ENCODE measurements around the gene SLC35F3. TPM values are rescaled to one million over a fixed set of nuclear protein-coding genes. Genes with fewer than 3 reads are reported as not detected.

The SLC35F3 gene
- total RNA-seq, 4 donors from 2014 or later = 0.36 to 1.4 (median 0.54) TPM

- Histone ChIP-seq H3K4me3 (no peak overlapping the region), H3K4me1 (no peaks in the 10 kb centered on the region), H3K9me3 (no peaks in the 10 kb centered on the region), H3K27me3 (no peaks in the 10 kb centered on the region), H3K36me3 (no peaks in the 10 kb centered on the region), H3K27ac (no peak overlapping the region)
- TF ChIP-seq CTCF (IDR thresholded peaks at IDR 0.05) (no peak), POLR2AphosphoS5 (IDR thresholded peaks at IDR 0.05) (no peak), EP300 (IDR thresholded peaks at IDR 0.05) (no peak)
- WGBS = 59% methylated on average over 4 of the region's 4 CpGs
- no peak for DNase-seq (ENCODE audit: low spot score in 2 of 2)
Observed at GRCh38 chr1:233944601-233945000, 40.1 kb downstream of the SLC35F3 start.

- H3K4me1 ChIP-seq = no peaks in the 10 kb centered on the region
- TF ChIP-seq EP300 (IDR thresholded peaks at IDR 0.05) = no peak
- TF ChIP-seq CTCF (IDR thresholded peaks at IDR 0.05) = no peak
- no peak for TF ChIP-seq POLR2AphosphoS5 (IDR thresholded peaks at IDR 0.05)
- no peak for TF ChIP-seq POLR2A (IDR thresholded peaks at IDR 0.05)
- no peaks in the 10 kb centered on the region for H3K36me3 ChIP-seq
- H3K9me3 ChIP-seq = no peaks in the 10 kb centered on the region
- no peak overlapping the region for H3K27ac ChIP-seq
- no peak for DNase-seq (ENCODE audit: low spot score in 2 of 2)
- no peaks in the 10 kb centered on the region for H3K27me3 ChIP-seq
- H3K4me3 ChIP-seq = no peak overlapping the region
- WGBS = 46% methylated on average over 3 of the region's 3 CpGs
Observed at GRCh38 chr1:233945573-233945972, 41.1 kb downstream of the SLC35F3 start.

GRCh38 chr1:233945979-233946378 lies 41.5 kb downstream of the SLC35F3 start:
- Histone ChIP-seq H3K9me3 (peaks cover under 1% of the 10 kb centered on the region), H3K36me3 (no peaks in the 10 kb centered on the region), H3K27me3 (no peaks in the 10 kb centered on the region), H3K4me3 (no peak overlapping the region), H3K4me1 (no peaks in the 10 kb centered on the region), H3K27ac (no peak overlapping the region)
- TF ChIP-seq EP300 (IDR thresholded peaks at IDR 0.05) (no peak), POLR2AphosphoS5 (IDR thresholded peaks at IDR 0.05) (no peak), POLR2A (IDR thresholded peaks at IDR 0.05) (no peak), CTCF (IDR thresholded peaks at IDR 0.05) (no peak)
- DNase-seq (ENCODE audit: low spot score in 2 of 2) = no peak
- WGBS = 100% methylated on average over 2 of the region's 2 CpGs

- Histone ChIP-seq H3K9me3 (peaks cover 8% of the 10 kb centered on the region), H3K4me3 (no peak overlapping the region), H3K36me3 (no peaks in the 10 kb centered on the region), H3K27me3 (no peaks in the 10 kb centered on the region), H3K27ac (no peak overlapping the region), H3K4me1 (no peaks in the 10 kb centered on the region)
- no peak for DNase-seq (ENCODE audit: low spot score in 2 of 2)
- WGBS = 100% methylated on average over 1 of the region's 1 CpG
- TF ChIP-seq POLR2A (IDR thresholded peaks at IDR 0.05) = no peak
- no peak for TF ChIP-seq CTCF (IDR thresholded peaks at IDR 0.05)
- no peak for TF ChIP-seq EP300 (IDR thresholded peaks at IDR 0.05)
- TF ChIP-seq POLR2AphosphoS5 (IDR thresholded peaks at IDR 0.05) = no peak
Observed at GRCh38 chr1:233946724-233947123, 42.2 kb downstream of the SLC35F3 start.

- WGBS = 62% methylated on average over 1 of the region's 1 CpG
- no peak for DNase-seq (ENCODE audit: low spot score in 2 of 2)
- TF ChIP-seq CTCF (IDR thresholded peaks at IDR 0.05) = no peak
- no peak for TF ChIP-seq POLR2A (IDR thresholded peaks at IDR 0.05)
- no peak for TF ChIP-seq POLR2AphosphoS5 (IDR thresholded peaks at IDR 0.05)
- TF ChIP-seq EP300 (IDR thresholded peaks at IDR 0.05) = no peak
Observed at GRCh38 chr1:233951804-233952203, 47.3 kb downstream of the SLC35F3 start.

More at GRCh38 chr1:233951804-233952203, 47.3 kb downstream of the SLC35F3 start:
- Histone ChIP-seq H3K27me3 (no peaks in the 10 kb centered on the region), H3K4me3 (no peak overlapping the region), H3K27ac (no peak overlapping the region), H3K4me1 (no peaks in the 10 kb centered on the region), H3K9me3 (peaks cover 20% of the 10 kb centered on the region), H3K36me3 (no peaks in the 10 kb centered on the region)

Data from suprapubic skin (tissue), 4 donors.